ENCODE data around the gene AHCYL2.
A peak's percentile ranks its signal among the peaks of the same experiment; 100 is the strongest.
"Not testable (repeated sequence)": the region's sequence is repeated elsewhere in the genome, so short reads cannot be mapped to it uniquely, and the experiment has no call there.

The AHCYL2 gene

DNA sequence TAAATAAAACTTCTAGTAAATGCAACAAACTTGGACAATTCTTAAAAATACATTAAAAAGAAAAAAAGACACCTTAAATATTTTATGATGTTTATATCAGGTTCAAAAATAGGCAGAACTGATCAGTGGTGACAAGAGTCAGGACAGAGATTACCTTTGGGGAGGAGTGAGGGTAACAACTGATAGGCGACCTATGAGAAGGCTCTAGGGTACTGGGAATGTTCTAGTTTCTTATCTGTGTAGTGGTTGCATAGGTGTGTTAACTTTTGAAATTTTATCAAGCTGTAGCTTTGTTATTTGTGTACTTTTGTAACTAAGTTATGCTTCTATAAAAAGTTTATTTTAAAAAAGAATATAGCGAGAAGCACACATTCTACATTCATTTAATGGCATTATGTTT is 134.3 kb downstream of the AHCYL2 start:
- DNase-seq, result no peak

DNA sequence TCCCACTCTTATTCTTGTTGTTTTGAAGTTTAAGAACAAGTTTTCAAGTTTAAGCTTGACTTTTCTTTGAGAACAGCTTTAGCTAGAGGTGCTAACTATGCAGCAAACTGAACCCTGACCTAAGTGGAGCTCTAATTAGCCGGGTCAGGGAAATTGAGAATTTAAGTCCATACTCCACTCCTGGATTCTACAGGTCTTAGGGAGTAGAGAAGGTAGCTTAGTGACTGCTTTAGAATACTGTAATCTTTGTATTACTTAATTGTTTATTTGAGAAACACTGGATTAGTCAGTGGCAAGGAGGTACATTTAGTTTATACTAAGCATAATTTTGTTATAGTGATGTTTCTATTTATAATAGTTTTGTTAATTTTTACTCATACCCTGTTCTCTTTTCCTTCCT is 134.8 kb downstream of the AHCYL2 start:
- no peak for DNase-seq

DNA sequence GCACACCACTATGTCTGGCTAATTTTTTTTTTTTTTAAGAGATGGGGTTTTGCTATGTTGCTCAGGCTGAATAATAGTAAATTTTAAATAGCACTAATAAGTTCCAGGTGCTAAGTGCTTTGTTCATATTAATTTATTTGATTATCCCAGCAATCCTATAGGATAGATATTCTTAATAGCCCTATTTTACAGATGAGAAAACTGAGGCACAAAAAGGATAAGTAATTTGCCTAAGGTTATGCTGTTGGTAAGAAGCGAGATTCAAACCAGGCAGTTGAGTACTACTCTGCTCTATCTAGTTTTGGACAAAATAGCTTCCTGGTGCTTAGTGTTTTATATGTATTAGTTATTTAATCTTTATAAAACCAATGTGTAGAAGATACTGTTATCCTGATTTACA is 136.9 kb downstream of the AHCYL2 start:
- no peak for DNase-seq

DNA sequence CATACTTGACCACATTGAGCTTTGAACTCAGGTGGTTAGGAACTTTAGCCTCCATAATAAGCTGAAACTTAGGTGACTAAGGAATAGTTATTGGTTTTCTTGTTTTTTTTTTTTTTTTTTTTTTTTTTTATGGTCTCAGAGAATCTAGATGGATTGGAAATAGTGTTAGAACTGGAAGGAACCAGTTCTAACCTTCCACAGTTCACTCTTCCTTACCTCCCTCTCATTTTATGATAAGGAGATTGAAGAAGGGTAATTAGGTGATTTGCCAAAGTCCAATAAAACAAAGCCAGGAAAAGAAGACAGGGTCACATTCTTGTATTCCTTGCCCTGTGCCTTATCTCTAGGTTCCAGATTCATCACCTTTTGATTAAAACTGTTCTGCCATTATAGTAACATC is 137.7 kb downstream of the AHCYL2 start:
- DNase-seq, result no peak

DNA sequence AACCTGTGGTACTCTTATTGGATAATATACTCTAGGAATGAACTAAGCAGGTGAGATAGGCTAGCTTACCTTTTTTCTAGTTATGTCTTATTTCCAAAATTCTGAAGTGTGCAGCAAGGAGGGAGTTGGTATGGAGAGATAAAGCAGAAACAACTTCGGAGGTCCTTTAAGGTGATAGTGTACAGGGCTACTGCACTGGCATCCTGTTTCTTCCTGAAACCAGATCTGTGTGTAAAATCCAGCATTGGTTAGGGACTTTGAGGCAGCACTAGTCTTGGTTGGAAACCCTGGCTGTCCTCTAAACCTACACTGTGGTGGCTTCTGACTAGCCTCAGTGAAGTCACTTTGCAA is 142.5 kb downstream of the AHCYL2 start:
- no peak for DNase-seq

DNA sequence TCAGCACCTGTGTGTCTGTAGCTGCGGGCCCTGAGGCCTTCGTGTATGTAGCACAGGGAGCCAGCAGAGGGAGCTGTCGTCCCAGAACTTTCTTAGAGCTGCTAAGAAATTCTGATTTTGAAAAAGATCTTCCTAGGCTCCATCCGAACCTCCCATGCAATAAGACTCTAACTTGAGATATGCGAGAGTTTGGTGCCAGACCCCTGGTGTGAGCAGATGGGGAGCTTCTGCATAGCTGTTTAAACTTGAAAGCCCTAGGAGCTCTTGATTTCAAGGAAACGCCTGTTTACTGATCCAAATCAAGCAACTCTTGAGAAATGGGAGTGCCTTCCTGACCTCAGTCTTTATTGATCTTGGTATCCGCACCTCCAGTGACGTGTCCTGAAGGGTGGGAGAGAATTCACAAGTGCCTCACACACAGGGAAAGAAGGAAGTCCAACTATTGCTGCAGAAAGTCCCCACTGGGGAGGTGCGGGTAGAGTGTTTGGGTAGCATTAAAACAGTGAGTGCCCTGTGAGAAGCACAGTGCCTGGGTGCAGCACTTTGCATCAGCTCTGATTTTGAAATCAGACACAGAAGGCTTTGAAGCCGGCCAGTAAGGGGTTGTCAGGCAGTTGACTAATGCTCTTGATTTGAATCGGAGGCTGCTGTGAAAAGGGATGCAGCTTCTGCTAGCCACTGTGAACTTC is 143.0 kb downstream of the AHCYL2 start:
- DNase-seq, result peak; percentile 61

DNA sequence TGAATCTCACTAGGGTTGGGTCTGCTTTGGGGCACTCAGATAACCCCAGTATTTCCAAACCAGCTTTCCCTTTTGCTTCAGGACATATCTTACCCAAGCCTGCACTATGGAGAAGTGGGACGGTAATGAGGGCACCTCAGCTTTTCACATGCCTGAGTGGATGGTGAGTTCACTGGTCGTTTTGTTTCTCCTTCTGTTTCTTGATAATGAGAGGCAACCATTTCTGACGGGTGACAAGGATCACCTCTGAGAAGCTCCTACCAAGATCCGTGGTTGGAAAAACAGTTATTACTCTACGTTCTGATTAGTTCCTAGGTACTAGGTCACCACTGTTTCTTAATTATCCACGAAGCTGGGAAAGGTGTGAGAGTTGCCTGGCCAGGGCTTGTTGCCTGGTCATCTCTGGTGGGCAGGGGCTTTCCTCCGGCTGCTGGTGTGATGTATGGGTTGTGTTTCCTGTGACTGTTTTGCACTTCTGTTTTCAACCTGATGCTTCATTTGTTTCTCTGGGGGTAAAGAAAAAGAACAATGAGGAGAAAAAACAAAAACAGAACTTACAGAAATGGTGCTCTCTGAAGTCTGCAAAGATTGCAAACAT is 143.7 kb downstream of the AHCYL2 start:
- DNase-seq, result no peak

DNA sequence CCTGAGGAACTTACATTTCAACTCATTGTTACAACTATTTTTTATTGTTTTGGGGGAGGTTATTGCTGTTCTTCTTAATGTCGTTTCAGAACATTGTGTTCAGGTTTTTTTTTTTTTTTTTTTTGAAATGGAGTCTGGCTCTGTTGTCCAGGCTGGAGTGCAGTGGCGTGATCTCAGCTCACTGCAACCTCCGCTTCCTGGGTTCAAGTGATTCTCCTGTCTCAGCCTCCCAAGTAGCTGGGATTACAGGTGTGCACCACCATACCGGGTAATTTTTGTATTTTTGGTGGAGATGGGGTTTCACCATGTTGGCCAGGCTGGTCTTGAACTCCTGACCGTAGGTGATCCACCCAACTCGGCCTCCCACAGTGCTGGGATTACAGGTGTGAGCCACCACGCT is 144.6 kb downstream of the AHCYL2 start:
- DNase-seq, result not testable (repeated sequence)

DNA sequence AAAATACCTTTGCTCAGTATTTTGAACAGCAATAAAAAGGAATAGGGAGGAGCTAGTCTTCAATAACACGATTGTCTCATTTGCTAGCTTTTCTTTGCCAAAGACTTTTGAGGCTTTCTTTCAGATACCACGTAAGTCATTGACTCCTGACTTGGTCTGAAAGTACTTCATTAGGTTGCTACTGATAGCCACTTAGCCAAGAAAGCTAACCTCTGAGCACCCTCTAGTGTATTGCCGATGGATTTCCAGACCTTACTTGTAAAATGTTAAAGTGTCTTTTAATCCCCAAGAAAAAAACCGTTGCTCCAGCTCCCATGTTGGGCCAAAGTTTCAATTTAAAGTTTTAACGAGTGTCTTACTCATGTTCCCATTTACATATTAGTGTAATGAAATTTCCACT is 146.0 kb downstream of the AHCYL2 start:
- DNase-seq, result no peak

DNA sequence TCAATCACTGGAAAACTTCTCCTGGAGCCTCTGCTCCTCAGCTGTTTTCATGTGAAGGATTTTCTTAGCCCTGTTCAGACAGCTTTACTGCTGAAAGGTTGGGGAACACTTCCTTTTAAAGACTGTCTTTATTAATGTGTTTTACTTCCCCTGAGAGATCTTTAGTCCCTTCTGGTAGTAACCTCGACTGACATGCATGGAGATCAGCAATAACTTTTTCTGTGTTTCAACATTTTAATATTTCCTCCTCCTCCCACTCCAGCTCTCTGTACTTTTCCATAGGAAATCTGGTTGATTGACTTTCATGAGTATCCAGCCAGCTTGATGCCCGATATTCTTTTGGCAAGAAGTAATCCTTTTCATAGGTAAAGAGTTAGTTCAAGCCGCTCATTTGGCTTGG is 146.7 kb downstream of the AHCYL2 start:
- no peak for DNase-seq

DNA sequence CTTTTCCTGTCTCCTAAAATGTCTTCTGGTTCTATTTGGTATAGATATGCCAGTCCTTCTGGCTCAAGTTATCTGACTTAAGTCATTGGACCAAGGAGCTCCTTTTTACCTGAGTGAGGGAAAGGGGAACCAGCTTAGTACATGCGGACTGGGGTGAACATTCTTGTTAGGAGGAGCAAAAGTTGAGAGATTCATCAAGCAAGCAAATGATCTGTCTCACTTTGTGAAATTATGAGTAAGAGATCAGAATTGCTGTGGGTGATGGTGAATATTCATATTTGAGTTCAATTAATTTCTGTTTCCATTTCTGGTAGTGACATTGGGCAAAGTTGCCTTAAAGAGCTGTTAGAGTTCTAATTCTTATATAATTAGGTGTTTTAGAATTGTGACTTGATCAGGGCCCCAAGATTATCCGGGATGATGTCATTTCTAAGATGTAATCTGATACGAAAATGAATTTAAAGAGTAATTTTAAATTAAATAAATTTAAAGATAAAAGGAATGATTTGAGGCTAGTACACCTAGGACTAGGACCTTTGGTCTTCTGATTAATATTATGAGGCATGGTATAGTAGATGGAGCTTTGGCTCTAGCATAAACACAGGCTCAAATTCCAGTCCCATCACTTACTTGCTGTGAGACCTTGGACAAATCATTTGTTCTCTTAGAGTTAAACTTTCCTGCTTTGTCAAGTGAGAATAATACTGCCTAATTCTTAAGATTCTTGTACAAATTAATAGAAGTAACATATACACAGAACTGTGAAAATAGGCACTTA is 149.0 kb downstream of the AHCYL2 start:
- no peak for DNase-seq

DNA sequence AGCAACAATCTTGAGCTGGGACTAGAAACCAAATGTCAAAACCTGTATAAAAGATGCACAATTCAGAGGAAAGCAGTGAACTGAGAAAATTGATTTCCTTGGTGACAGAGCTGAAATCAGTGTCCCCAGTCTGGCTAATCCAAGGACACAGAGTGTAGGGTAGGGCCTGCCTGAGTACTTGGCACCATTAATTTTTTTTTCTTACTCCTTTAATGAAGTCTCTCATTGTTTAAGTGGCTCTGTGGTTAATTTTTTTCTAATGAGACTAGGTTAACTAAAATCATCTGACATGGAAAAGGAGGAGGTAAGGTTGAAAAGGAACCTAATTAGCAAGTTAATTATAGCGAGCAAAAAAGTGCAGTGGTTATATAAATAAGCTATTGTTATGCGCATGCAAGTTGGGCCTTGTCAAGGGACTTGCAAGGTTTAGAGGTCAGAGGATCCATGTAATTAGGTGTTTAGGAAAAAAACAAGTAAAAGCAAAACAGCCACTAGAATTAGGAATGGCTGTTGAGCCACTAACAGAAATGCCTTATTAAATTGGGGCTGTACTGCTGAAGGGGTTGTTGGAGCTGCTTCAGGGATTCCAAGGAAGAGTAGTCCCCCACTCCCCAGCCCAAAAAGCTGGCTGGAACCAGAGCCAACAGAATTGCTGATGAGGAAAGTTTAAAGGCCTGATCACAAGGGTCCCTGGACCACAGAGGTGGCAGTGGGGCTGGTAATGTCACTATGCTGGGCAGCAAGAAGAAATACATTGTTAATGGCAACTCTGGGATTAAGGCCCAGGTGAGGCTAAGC is 150.5 kb downstream of the AHCYL2 start:
- DNase-seq, result peak; percentile 7

DNA sequence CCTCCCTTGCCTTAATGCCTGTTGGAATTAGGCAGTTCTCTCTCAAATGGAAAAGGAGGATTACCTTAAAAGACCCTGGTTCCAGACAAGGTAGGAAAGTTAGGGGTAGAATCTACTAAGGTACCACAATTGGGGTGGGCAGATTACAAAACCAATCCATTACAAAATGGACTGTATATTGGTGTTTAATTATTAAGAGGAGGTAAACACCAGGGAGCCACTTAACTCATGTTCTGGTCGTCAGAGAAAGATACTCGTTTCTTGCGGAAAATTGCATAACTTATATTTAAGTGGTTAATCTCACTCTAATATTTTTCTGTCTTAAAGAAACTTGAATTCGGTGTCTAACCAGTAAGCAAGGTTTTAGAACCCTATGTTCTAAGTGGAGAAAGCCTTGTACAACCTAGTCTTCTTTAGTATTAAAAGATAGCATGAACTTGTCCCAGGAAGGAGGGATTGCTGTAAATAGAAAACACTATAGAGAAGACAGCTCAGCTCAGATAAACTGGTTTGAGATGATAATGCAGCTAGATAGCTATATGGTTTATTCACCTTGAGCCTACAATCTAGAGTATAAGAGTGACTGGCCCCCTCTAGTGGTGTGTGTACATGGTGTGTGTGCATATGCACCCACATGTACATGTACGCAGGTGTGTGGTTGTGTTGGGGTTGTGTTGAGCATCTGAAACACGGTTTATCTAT is 151.4 kb downstream of the AHCYL2 start:
- peak; percentile 32 for DNase-seq

DNA sequence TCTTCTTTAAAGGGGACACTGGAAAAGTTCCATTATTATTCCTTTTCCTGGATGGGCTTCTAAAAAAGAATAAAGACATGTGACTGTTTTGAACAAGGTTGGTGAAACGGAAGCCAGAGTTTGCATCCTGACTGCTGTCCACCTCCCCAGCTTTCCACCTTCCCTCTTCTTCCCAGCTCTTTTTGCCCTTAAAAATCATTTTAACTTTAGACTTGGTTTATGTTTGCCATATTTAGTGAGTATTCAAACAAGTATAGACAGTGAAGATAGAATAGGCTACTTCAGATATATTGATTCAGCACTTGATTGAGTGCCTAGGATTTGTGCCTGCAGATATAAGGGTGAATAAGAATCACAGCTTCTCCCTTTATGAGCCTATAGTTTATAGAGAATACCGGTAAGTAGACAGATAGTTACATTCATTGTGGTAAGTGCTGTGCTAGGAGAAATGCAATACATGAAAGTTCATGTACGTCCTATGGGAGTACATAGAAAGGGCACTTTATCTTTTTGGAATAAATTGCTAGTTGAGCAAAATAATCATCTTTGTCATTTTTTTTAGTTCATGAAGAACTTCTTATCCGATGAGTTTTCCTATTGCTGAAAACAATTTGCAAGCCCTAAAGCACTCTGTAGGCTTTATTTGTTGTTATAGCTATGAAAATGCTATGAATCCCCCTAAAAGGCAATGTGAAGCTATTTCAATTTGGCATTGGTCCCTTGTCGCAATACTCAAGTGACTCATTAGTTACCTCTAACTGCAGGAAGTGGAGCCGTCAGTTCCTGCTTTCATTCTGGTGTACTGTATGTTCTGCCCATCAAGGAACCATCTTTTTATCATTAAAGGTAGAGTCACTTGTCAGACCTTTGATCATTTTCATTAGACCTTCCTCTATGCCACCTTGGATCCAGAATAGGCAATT is 152.2 kb downstream of the AHCYL2 start:
- no peak for DNase-seq

DNA sequence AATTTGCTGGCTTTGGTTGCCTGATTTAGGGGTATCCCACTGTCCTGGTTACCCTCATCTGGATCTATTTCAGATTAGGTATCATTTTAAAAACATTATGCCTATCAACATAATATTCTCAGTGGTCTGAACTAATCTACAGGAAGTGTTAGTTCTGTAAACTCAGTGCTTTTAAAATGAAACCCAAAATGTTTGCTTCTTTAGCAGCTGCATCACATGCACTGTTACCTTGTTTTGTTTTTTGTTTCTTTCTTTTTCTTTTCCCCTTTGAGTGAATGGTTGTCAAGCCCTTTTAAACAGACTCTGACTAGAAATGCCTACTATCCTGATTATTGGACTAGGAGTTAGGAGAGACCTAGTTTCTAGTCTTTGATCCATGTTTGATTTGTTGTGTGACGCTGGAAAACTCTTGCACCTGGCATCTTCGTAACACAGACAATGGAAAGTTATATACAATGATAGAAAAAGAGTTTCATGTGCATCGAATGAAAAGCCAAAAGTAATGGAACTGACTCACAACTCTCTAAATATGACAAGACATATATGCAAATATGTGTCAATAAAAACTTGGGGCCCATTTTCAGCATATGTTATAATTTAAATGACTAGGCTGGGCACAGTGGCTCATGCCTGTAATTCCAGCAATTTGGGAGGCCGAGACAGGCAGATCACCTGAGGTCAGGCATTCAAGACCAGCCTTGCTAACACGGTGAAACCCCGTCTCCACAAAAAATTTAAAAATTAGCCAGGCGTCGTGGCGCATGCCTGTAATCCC is 157.1 kb downstream of the AHCYL2 start:
- DNase-seq, result no peak

DNA sequence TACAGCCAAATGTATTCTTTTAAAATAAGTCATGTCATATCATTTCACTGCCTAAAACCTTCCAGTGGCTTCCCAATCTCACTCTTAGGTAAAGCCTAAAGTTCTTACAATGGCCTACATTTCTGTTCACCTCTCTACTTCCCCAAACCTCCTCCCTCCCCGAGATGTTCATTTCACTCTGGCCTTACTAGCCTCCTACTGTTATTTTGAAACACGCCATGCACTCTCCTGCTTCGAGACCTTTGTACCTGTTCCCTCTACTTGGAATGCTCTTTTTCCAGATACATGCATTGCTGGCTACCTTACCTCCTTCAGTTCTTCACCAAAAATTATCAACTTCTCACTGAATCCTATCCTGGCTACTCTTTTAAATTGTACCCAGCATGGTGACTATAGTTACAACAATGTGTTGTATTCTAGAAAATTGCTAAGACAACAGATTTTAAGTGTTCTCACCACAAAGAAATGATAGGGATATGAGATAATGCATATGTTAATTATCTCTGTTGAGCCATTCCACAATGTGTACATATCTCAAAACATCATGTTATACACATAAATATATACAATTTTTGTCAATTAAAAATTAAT is 158.8 kb downstream of the AHCYL2 start:
- DNase-seq, result no peak

DNA sequence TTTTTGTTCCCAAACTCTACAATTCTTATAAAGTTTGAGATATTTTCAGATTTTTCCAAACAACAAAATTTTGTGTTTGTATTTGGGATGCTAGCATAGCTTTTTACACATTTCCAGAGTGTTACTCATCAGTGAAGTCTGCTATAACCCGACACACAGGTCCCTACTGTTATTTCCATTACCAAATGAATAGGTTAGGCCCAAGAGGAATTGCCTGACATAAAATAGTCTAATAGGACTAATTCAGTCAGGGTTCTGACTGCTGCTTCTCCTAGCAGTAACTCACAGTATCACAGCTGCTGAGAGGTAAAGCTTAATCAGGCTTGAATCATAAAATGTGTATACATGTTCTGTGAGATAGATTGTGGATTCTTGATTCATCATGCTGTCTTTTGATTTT is 160.3 kb downstream of the AHCYL2 start:
- no peak for DNase-seq

DNA sequence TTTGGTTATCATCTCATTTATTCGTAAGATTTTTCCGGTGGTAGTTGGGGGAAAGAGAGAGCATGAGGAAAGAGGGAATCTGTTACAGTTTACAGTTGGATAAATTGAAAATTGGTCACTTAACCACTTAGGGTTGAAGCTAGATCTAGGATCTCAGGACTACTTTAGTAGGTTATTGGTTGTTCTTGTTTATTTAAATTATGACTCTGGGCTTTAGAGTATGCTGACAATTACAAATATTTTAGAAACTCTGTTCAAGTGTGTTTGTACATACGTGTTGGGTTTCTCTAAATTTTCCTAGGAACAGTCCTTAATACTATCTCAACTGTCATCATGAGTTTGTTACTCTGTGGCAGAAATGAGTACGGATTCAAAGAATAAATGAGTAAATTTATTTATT is 160.8 kb downstream of the AHCYL2 start:
- no peak for DNase-seq

DNA sequence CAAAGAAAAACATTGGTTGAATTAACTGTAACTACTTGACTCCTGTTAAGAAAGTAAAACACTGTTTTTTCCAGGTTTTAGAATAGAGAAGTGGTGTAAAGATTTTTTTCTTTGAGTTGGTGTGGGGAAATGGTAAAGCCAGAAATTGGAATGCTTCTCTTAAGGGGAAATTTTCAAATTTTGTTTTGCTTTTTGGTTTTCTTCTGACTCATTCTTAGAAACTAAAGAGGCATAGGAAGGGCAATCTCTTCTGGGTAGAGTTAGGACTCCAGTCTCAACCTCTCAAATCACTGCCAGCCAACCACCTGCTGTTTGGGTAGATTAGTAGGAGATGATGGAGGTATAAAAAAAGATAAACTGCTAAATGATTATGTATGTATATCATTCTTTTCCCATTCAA is 161.7 kb downstream of the AHCYL2 start:
- no peak for DNase-seq

DNA sequence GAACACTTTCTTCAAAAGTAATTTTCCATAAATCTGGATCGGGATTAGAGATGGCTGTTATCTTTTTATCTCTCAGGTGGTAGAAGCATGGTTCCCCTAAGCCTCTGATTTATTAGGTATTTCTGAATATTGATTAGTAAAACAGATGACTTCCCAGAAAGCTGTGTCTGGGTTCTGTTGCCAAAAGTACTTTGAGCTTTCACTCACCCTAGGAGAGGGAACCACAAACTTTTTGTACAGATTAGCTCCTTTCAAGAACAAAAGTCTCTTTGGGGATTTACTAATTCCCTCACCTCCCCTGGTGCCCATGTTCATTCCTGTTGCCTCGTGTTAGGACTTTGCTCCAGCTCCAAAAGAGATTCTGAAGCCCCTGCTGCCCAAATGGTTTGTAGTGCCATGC is 162.7 kb downstream of the AHCYL2 start:
- no peak for DNase-seq
